Sciatic nerve (tissue), 2 donors: ENCODE data around the gene CARF. TPM values are rescaled to one million over a fixed set of nuclear protein-coding genes. Genes with fewer than 3 reads are reported as not detected.
"Not testable (repeated sequence)": the region's sequence is repeated elsewhere in the genome, so short reads cannot be mapped to it uniquely, and the experiment has no call there.

Experiments used
- ATAC-seq: fragments of 200-7000 bp; cut with Tn5 transposase; one replicate; pipeline ENCODE4 v1.9.1; 2020; ENCODE audit warnings: mild to moderate bottlenecking, moderate library complexity
- DNase-seq: peaks from one replicate; pipeline ENCODE4 v3.0.0-alpha.2; 2020; ENCODE audit warnings: low spot score
- intact Hi-C: fragments of 100-400 bp; cut with DNase I; formaldehyde crosslinking; loops from one replicate; pipeline ENCODE4 v1.14.2; 2022
- total RNA-seq: library from RNA; stranded (reverse); fragmentation: NEBNext Ultra II Directional; extraction: Animal tissue kit (Norgen Biotek cat#: 25700); gene quantifications from one replicate; pipeline ENCODE4 v1.2.1, GENCODE V29; 2021
- donor health status: DM: no; HTN: no; CAD: no.
- donor health status: DM: no; HTN: no; CAD: no.

CARF gene, protein sequence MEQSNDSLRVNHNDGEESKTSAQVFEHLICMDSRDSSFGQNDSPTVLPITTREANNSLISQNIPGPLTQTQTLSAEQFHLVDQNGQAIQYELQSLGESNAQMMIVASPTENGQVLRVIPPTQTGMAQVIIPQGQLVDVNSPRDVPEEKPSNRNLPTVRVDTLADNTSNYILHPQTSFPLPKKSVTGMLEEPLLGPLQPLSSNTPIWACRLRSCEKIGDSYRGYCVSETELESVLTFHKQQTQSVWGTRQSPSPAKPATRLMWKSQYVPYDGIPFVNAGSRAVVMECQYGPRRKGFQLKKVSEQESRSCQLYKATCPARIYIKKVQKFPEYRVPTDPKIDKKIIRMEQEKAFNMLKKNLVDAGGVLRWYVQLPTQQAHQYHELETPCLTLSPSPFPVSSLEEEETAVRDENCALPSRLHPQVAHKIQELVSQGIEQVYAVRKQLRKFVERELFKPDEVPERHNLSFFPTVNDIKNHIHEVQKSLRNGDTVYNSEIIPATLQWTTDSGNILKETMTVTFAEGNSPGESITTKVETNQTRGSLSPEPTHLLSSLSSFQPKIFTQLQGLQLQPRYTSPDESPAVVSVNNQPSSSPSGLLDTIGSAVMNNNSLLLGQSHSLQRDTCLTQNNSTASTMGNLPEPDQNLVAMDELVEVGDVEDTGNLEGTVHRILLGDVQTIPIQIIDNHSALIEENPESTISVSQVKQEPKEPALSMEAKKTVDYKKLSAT
- total RNA-seq: 23.4 TPM

DNA sequence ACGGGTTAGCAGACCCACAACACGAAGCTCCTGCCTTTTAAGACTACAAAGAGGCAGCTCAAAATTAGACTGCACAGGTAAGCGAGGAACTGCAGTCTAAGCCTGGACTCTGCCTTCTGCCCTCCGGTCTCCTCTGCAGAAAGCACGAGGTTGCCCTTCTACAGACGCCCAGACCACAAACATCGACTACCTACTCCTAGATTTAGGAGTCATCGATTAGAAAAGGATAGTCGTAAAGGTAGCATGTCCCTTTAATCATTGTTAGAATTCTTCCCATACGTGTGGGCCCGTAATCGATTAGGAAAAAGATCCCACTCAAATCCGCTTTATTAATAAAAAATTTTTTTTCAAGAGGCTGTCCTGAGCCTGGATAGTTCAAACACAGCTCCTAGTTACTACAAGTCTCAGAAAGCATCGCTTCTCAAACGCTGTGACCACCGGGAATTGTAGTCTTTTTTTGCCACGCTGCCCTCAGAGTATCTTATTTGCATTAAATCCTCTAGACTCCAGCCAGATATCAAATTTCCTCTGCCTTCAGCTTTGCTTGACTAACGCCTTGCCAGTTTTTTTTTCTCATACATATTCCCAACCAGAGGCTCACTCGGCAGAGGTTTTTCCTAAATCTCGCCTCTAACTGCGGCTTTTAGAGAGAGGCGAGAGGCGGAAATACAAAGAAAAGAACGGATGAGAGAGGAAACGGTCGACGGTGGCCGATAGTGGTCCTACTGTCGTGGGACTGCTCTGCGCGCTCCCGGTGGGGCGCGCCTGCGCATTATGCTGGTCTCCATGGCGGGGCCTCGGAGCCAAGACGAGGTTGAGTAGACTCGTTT is at the start of gene CARF, which contains the start of gene WDR12:
TSS of gene CARF (plus strand) at position 764 of the 830 bp plus-strand sequence. CDS start 29,628 bp downstream, outside the sequence.
TSS of gene WDR12 (minus strand) at position 162 of the 830 bp plus-strand sequence. CDS start 197 bp downstream, outside the sequence.
- intact Hi-C loops: no loop called here
- peak; percentile 95 for DNase-seq
- ATAC-seq: peak; percentile 99

DNA sequence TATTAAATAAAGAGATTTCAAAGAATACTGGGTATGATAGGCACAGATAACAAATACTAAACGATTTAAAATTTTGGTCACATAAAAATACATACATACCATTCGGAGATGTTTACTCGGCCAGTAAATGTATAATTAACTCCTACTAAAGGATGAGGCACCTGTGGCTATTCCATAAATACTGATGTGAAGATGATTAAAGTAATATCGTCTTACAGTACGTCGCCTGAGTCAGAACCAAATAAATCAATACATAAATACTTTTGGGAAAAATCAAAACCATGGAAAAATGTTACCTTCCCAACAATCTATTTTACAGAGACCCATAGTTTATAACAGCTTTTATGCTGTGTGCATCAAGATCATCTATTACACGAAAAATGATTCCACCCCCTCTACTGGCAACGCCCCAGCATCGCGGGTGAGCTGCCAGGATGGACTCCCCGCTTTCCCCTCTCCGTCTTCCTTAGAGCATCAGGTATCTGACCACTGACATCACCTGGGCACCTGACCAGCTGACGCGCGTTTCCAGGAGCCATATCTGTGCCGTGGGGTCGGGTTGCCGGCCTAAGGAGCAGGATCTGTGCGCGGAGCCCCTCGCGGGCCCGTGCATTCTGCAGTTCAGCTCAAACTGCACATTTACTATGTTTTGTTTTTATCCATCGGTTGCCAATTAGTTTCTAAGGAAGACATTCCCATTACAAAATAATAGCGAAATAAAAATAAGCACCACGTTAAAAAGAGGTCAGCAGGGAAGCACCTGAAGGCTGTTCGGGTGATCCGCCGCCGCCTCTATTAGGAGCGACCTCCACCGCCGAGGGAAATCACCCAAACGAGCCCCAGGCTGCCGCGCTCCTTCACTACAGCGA is 41.4 kb upstream of the CARF start:
- intact Hi-C loops: no loop called here
- ATAC-seq (peak; percentile 85), DNase-seq (peak; percentile 78)

DNA sequence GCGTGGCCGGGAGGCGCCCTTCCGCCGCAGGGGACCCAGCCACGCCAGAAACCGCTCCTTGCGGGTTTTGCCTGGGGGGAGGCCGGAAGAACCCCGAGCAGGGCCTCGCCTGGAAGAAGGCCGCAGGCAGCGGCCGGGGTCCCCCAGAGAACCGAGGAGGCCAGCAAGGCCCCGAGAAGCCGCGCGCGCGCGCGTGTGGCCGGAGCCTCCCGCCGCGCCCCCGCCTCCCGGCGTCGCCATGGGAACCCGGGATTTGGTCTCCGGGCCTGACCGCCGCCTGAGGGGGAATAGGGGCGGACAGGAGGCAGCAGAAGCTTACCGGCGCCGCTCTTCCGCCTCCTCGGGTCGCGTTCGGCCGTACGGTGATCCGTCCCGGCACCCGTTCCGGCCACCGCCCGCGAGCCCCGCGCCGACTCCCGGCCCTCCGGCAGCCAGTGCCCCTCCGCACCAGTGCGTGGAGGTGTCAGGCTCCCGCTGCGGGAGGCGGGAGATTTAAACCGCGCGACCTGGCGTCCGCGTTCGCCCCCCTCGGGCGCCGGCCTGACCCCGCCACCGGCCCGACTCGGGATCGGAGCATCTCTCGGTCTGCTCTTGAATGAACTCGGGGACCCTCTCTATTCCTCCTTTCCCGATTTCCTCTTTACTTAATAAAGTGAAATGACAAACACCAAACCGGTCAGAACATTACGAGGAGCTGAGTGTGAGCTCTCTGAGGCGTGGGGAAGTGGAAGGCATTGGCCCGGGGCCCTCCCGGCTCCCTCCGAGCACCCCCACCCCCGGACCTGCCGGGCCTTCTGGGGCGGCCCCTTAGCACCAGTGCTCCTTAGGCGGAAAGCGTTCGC is 40.6 kb upstream of the CARF start, which contains the start of gene ICA1L:
TSS of gene ICA1L (minus strand) at position 467 of the 842 bp plus-strand sequence. CDS start 42,757 bp downstream, outside the sequence.
- intact Hi-C loops: no loop called here
- DNase-seq: peak; percentile 81
- peak; percentile 92 for ATAC-seq

DNA sequence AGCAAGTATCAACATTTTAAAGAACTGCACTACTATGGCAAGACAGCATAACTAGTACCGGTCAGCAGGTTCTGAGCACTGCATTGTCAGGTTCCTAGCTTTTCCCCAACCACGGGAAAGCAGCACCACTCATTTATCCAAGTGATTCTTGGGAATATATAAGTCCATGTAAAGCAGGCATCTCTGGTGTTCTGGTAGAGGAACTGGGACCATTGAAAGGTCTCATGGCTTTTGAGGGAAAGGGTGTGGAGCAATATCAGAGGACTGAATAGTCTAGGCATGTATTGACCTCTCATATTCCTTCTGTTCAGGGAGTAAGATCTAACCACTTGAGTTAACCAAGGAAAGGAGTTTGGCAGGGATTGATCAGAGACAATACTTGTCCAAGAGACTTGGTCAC is 34.4 kb upstream of the CARF start:
- intact Hi-C loops: no loop called here
- no peak for DNase-seq
- no peak for ATAC-seq

DNA sequence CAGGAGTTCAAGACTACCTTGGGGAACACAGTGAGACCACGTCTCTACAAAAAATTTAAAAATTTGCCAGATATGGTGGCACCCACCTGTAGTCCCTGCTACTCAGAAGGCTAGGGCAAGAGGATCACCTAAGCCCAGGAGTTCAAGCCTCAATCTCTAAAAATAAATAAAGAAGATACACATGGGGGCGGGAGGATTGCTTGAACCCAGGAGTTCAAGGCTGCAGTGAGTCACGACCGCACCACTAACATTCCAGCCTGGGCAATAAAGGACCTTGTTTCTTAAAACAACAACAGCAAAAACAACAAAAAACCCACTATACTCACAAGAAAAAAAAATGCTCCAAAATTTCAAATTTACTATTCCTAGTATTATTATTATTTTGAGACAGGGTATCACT is 30.5 kb upstream of the CARF start:
- no peak for DNase-seq
- ATAC-seq: no peak
- intact Hi-C loops: no loop called here

DNA sequence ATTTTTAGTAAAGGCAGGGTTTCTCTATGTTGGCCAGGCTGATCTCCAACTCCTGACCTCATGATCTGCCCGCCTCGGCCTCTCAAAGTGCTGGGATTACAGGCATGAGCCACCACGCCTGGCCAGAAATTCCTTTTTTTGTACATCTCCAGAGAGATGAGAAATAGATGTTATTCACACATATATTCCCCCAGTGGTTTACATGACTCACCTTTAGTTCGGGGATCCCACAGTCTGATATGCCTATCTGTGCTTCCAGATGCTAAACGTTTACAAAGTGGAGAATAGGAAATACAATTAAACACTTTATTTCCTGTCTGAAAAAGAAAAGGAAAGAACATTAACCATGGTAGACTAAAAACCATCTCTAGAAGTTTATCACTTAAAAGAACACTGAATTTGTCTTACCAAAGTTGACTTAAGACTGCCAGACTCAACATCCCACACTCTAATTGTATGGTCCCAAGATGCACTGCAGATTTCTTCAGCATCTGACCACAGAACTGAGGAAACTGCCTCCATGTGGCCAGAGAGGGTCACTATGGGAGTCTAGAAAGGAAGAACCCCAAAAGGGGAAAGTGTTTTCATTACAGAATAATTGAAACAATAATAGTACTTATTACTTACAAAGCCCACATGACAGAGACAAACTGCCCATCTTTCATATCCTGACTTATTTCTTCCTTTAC is 27.9 kb upstream of the CARF start:
- intact Hi-C loops: no loop called here
- no peak for DNase-seq
- ATAC-seq: no peak

DNA sequence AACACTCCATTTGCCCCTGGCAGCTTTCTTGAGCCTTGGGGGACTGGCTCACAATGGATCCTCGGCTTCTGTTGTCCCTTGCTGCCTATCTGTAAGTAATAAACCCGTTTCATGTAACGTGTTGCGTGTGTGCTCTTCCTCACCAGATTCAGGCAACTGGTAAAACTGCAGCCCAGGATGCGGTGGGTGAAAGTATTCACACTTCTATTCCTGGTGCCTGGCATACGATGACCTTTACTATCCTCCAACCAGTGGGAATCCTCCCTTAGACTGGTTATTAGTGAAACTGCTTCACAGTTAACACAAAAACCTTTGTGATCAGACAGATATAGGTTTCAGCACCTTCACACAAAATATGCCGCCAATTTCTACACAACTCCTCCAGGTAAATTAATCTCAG is 26.9 kb upstream of the CARF start:
- intact Hi-C loops: no loop called here
- DNase-seq (no peak), ATAC-seq (no peak)

DNA sequence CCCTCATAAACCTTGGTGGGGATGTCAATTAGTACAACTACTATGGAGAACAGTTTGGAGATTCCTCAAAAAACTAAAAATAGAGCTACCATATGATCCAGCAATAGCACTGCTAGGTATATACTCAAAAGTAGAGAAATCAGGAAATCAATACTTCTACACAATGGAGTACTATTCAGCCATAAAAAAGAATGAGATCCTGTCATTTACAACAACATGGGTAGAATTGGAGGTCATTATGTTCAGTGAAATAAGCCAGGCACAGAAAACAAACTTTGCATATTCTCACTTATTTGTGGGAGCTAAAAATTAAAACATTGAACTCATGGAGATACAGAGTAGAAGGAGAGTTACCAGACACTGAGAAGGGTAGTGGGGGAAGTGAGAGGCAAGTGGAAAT is 6.6 kb upstream of the CARF start:
- intact Hi-C loops, ATAC-seq, DNase-seq: not testable (repeated sequence)

DNA sequence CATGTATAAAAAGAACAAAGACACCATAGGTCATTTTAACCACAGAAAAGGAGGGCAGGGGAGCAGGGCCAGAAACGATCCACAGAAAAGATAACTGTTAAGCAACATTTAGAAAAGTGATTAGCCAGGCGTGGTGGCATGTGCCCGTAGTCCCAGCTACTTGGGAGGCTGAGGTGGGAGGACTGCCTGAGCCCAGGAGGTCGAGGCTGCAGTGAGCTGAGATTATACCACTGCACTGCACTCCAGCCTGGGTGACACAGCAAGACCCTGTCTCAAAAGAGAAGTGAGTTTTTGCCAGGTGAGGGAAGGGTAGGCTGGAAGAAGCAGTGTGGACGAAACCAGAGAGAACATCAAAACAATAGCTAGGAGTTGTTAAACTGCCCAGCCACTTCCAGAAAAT is 3.9 kb upstream of the CARF start:
- intact Hi-C loops: no loop called here
- ATAC-seq (no peak), DNase-seq (no peak)

DNA sequence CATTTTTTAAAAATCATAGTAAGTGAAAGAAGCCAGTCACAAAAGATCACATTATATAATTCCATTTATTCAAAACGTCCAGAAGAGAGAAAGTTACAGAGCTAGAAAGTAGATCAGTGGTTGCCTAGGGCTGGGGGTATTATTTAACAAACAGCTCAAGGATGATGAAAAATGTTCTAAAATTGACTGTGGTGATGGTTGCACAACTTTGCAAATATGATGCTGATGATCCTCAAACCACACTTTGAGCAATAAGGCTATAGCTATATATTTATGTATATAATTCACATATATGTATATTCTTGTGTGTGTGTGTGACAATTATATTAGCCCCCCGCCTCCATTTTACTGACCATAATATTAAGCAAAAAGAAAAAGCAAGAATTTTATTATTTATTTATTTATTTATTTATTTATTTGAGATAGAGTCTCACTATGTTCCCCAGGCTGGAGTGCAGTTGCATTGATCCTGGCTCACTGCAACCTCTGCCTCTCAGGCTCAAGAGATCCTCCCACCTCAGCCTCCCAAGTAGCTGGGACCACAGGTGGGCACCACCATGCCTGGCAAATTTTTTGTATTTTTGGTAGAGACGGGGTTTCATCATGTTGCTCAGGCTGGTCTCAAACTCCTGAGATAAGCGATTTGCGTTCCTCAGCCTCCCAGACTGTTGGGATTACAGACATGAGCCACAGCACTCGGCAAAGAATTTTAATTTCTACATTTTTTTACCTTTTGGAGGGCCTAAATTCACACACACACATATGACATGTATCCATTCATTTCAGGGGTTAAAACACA is 2.5 kb upstream of the CARF start:
- intact Hi-C loops: no loop called here
- ATAC-seq: no peak
- DNase-seq: no peak

DNA sequence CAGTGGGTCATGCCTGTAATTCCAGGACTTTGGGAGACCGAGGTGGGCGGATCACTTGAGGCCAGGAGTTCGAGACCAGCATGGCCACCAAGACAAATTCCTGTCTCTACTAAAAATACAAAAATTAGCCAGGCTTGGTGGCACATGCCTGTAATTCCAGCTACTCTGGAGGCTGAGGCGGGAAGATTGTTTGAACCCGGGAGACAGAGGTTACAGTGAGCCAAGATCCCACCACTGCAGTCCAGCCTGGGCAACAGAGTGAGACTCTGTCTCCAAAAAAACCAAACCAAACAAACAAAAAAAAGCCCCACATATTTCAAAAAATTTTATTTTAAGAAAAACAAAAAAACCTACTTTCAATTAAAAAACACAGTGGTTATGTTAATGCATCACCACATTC is 1.8 kb upstream of the CARF start:
- DNase-seq, ATAC-seq, intact Hi-C loops: not testable (repeated sequence)

DNA sequence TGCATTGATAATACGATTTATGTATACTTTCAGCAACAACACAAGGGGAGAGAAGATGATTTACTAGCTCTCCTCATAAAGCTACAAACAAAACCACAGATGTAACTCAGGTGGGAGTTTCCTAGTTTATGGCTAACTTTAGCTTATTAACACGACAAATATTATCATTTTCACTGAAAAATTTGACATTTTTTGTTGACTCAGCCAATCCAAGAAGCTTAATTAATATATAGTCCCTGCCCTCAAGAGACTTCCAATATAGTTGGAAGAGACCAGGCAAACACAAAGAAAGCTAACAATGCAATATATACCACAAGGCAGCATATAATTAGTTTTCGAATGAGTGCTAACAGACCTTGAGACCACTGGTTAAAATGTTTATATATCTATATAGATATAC is 1.4 kb upstream of the CARF start:
- no peak for ATAC-seq
- intact Hi-C loops: no loop called here
- no peak for DNase-seq

DNA sequence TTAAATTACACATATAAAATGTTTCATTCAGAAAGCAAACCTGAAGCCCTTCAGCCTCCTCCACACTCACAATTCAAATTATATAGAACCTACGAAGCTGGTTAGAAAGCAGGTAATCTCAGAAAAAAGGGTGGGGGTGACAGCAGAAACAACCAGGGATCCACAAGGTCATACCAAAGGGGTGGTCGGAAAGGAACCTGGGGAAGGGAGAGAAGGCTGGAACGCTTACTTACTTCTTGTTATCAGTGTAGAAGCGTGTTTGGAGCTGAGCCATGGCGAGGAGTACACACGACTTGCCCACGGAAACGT is 918 bp upstream of the CARF start:
- DNase-seq: no peak
- intact Hi-C loops: no loop called here
- ATAC-seq: no peak

DNA sequence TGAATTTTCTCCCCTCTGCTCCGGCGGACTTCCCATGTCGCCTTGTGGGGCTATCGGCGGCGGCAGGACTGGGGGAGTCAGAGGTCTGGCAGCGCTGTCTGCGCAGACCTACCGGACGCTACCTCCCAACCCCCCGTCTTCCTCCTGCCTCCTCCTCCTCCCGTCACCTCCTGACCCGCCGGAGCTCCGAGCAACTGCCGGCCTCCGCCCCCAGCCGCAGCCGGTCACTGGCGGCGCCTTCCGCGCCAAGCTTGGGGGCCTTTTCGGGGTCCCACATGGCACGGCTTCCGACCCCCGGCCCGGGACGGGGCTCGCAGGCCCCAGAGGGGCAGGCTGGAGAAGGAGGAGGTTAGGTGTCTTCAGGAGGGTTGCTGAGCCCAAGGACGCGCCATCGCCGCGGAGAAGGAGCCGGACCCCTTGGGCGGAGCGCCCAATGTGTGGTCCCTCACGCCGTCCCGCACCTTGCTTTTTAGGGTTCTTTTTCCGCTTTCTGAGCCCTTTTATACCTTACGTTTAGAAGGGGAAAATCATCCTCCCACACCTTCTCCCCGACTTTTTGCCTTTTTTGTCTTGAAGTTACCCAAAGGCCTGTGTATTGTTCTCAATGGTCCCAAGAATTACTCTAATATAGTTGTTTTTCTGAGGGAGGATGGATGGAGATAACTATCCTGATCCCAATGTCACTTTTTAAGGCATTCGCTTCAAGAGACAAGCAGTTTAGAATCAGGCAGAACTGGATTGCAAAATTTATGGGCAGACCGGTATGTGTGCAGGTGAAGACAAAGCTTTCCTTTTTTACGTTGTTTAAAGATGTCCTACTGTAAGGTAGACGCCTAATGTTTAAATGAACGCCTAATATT is 497 bp downstream of the CARF start:
- ATAC-seq: peak; percentile 90
- DNase-seq, intact Hi-C loops: not testable (repeated sequence)

DNA sequence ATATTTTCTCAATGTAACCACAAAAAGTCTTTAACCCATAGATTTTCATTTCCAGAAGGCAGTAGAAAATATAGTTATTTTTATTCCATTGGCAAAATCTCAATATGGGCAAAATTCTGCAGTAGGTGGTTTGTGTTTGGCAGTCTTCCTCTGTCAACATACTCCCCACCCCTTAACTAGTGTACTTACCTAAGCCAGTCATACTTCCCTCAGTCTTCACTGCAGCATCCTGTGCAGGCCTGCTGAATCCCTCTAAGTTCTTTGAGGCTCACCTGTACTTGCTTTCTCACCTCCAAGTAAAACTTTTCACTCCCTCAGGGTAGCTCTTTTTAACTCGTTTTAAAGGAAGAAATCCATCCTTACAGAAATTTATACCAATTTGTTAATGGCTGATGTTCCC is 6.8 kb downstream of the CARF start:
- intact Hi-C loops: no loop called here
- DNase-seq: no peak

More for the DNA sequence above, 6.8 kb downstream of the CARF start:
- ATAC-seq: no peak
